GM19372 (cell line): Measurements from ENCODE around the gene RORC.
"Not testable (repeated sequence)": the region's sequence is repeated elsewhere in the genome, so short reads cannot be mapped to it uniquely, and the experiment has no call there.

Experiments
- ATAC-seq: cut with Tn5 transposase; IDR thresholded peaks from one replicate; pipeline ENCODE4 v1.9.1; 2021; ENCODE audit warnings: mild to moderate bottlenecking, low read depth, moderate library complexity; ENCODE audit not compliant: unreplicated experiment

RORC gene

GRCh38 chr1:151780736-151781135 lies 50.9 kb downstream of the RORC start:
- ATAC-seq = not testable (repeated sequence)

- ATAC-seq = no peak
Measured at GRCh38 chr1:151779852-151780251, 51.8 kb downstream of the RORC start.

GRCh38 chr1:151777317-151777716 lies 54.3 kb downstream of the RORC start:
- no peak for ATAC-seq

DNA sequence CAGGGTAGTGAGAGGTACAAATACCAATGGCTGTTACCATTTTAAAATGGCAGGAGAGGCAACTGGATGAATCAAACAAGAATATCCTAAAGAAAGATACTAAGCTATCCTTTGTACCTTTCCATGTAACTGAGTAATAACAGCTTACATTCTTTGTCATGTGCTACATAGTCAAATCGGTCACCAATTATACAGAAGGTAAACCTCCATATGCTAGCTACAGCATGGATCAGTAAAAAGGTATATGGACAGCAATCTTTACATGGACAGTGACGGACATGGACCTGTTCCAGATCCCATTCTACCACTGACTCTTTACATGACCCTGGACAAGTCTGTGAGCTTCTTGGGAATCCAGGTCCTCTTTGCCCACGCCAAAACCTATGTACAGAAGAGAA lies 54.9 kb downstream of the RORC start:
- ATAC-seq = no peak

- ATAC-seq = no peak
Measured at GRCh38 chr1:151775894-151776664, 55.5 kb downstream of the RORC start.

GRCh38 chr1:151774256-151774922 lies 57.2 kb downstream of the RORC start:
- ATAC-seq = no peak

DNA sequence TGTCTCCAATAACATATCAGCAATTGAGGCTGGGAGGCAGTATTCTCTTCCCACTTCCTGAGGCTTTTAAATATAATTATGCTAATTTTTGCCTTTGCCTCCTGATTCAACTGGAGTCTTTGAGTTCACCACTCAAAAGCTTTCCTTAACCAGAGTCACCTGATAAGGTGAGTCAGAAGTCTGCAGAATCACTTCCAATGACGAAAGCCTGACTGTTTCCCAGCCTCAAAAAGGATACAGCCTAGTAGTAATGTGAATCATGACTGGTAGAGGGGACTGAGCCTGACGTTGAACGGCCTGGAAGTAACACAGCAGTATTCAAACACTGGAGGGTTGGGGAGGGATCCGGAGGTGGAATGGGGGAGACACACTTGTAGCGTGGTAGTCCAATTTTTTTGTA lies 57.9 kb downstream of the RORC start:
- ATAC-seq = no peak

DNA sequence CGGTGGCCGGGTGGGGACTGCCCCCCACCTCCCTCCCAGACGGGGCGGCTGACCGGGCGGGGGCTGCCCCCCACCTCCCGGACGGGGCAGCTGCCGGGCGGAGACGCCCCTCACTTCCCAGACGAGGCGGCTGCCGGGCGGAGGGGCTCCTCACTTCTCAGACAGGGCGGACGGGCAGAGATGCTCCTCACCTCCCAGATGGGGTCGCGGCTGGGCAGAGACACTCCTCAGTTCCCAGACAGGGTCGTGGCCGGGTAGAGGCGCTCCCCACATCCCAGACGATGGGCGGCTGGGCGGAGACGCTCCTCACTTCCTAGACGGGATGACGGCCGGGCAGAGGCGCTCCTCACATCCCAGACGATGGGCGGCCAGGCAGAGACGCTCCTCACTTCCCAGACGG lies 62.3 kb downstream of the RORC start:
- not testable (repeated sequence) for ATAC-seq

DNA sequence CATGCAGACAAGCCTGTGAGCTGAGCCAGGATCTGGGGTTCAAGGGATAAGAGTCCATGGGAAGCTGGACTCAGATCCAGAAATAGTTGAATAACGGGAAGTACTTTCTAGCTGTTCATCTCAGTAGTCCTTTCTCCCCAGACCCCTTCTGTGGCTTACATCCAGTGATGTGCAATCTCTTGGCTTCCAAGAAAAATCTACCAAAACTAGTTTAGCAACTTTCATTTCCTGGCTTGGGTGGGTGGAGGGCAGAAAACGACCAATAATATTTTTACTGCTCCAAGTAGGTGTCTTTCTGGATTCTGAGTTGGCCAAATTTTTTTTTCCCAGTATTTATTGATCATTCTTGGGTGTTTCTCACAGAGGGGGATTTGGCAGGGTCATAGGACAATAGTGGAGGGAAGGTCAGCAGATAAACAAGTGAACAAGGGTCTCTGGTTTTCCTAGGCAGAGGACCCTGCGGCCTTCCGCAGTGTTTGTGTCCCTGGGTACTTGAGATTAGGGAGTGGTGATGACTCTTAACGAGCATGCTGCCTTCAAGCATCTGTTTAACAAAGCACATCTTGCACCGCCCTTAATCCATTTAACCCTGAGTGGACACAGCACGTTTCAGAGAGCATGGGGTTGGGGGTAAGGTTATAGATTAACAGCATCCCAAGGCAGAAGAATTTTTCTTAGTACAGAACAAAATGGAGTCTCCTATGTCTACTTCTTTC lies 63.1 kb downstream of the RORC start:
- ATAC-seq = not testable (repeated sequence)

DNA sequence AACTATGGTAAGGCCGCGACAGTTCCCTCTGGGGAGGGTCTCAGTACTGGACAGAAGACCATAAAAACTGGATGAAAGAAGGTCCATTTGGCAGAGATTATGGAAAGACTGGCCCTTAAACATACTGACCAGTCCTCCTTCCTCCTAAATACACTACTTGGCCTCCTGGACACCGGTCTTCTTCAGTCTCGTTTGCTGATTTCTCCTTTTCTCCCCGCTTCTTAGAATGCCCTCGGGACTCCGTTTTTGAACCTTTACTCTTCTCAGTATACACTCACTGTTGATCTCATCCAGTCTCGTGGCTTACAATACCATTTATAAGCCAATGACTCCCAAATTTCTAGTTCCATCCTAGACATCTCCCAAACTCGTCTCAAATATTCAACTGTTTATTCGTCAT lies 67.6 kb downstream of the RORC start:
- no peak for ATAC-seq

DNA sequence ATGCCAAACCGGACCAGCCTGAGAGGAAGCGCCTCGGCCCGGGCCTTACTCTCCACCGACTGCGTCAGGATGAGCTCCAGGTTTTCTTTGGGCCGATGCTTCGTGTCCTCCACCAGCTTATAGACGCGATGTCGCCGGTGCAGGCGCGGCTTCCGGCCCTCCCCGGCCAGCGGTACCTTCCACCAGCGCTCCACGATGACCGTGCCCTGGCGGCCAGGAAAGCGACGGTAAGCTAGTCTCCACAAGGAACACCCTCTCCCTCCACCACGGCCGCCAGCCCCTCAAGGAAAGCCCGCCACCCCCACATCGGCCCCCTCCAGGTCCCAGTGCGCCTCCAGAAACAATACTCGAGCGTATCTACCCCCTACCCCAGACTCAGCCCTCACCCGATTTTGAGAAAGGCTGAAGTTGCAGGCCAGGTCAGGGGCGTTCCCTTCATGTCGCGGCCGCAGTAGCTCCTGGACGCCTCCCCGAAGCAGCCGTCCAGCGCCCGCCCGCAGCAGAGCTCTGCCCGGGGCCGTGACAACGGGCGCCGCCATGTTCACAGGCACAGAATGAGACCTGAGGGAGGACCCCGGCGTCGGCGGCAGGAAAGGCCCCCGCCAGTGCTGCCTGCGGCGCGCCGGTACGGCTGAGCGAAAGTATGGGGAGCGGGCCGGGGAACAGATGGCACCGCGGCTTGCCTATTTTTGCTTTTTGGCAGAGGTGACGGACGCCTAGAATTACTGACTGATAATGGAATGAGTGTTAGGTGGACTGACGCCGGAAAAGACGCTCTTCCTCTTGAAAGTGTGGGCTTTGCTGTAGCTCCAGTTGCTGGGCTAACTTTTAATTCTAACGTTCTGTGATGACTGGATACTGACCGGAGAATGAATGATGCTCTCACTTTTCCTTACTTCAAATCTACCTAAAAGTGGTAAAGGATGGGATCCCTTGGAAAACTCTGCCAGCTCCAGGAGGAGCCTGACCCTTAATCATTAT lies 68.4 kb downstream of the RORC start, which contains the start of gene MRPL9:
Gene MRPL9, minus strand, starts transcription at position 556 of the 981 bp plus-strand sequence. Its CDS starts 17 bp downstream, at position 539.
- ATAC-seq = peak; percentile 97

- ATAC-seq = no peak
Measured at GRCh38 chr1:151760597-151761385, 70.8 kb downstream of the RORC start.

GRCh38 chr1:151759241-151759640 lies 72.4 kb downstream of the RORC start:
- ATAC-seq = no peak

DNA sequence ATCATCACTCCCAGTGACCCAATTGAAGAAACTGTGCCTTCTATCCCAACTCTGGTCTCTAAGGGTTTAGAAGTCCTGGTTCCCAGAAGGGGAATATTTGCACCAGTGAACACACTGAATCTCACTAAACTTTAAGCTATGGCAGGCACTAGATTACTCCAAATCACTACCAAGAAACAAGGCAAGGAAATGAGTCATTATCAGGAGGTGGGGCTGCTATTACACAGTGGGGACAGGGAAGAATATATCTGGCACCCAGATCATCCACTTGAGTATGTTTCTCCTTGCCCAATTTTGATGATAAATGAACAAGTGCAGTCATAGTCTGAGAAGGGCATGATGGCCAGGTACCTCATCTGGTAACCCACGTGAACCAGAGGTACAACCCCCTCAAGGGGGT lies 75.3 kb downstream of the RORC start:
- no peak for ATAC-seq
